IMR-90 (cell line): Measurements from ENCODE around the gene ELOB. TPM values are rescaled to one million over a fixed set of nuclear protein-coding genes. Genes with fewer than 3 reads are reported as not detected.

Experiments
- ATAC-seq: fragments of 200-7000 bp; cut with Tn5 transposase; 2 replicates; pipeline ENCODE4 v1.9.1; 2020; ENCODE audit warnings: low read depth, mild to moderate bottlenecking, moderate library complexity
- BruUV-seq: library from RNA; stranded (reverse); fragments of 400-500 nt; replicated peaks from 2 replicates; lab custom pipeline; 2021; lab: Mats Ljungman, UMichigan
- CTCF ChIA-PET: fragments of 300-600 bp; formaldehyde crosslinking; extraction: SDS; loops from one replicate; lab custom pipeline; 2021; ENCODE audit warnings: antibody characterized with exemption; lab: Yijun Ruan, JAX
- POLR2A ChIA-PET: fragments of 300-600 bp; sonication (Branson Sonifier 250); formaldehyde crosslinking; loops from one replicate; lab custom pipeline; 2022; ENCODE audit warnings: antibody characterized with exemption; ENCODE audit not compliant: unreplicated experiment; lab: Charles Lee
- DNase-seq: peaks from one replicate; pipeline ENCODE4 v3.0.0; 2013
- H2AFZ ChIP-seq: replicated peaks from 2 replicates; pipeline ENCODE3; 2013; ENCODE audit warnings: low read length, mild to moderate bottlenecking; ENCODE audit not compliant: poor library complexity
- H2AK5ac ChIP-seq: 2 replicates; pipeline ENCODE4 v1.6.1; 2013; ENCODE audit warnings: low read depth, low read length, inconsistent platforms
- H2AK9ac ChIP-seq: replicated peaks from 2 replicates; pipeline ENCODE3; 2013; ENCODE audit warnings: mild to moderate bottlenecking, low read depth, low read length, moderate library complexity; ENCODE audit not compliant: poor library complexity
- H2BK120ac ChIP-seq: 2 replicates; pipeline ENCODE4 v1.6.1; 2013; ENCODE audit warnings: low read depth, low read length, inconsistent platforms
- H2BK15ac ChIP-seq: 3 replicates; pipeline ENCODE4 v1.6.1; 2013; ENCODE audit warnings: low read depth, low read length, inconsistent platforms
- H2BK20ac ChIP-seq: 2 replicates; pipeline ENCODE4 v1.6.1; 2013; ENCODE audit warnings: low read depth, mild to moderate bottlenecking, inconsistent platforms, low read length, moderate library complexity
- H2BK5ac ChIP-seq: 2 replicates; pipeline ENCODE4 v1.6.1; 2013; ENCODE audit warnings: mild to moderate bottlenecking, low read depth, low read length, inconsistent platforms; ENCODE audit not compliant: poor library complexity, severe bottlenecking
- H3K14ac ChIP-seq: replicated peaks from 2 replicates; pipeline ENCODE4 v1.6.1; 2013; ENCODE audit warnings: low read depth, low read length, inconsistent platforms
- H3K18ac ChIP-seq: 2 replicates; pipeline ENCODE4 v1.6.1; 2013; ENCODE audit warnings: low read depth, low read length, control low read depth
- H3K23ac ChIP-seq: 2 replicates; pipeline ENCODE4 v1.6.1; 2013; ENCODE audit warnings: low read depth, low read length, inconsistent platforms
- H3K27ac ChIP-seq: 2 replicates; pipeline ENCODE4 v1.5.1; 2013; ENCODE audit warnings: mild to moderate bottlenecking, control low read depth, low read length; ENCODE audit not compliant: insufficient read depth
- H3K27me3 ChIP-seq: 2 replicates; pipeline ENCODE4 v1.6.1; 2013; ENCODE audit warnings: low read length; ENCODE audit not compliant: control insufficient read depth, insufficient read depth
- H3K36me3 ChIP-seq: 2 replicates; pipeline ENCODE4 v1.6.1; 2013; ENCODE audit warnings: low read length, mixed read lengths; ENCODE audit not compliant: control insufficient read depth, insufficient read depth
- H3K4ac ChIP-seq: 2 replicates; pipeline ENCODE4 v1.6.1; 2013; ENCODE audit warnings: low read depth, low read length, inconsistent platforms
- H3K4me1 ChIP-seq: 2 replicates; pipeline ENCODE4 v1.6.1; 2013; ENCODE audit warnings: low read length, mixed read lengths; ENCODE audit not compliant: control insufficient read depth, insufficient read depth
- H3K4me2 ChIP-seq: 2 replicates; pipeline ENCODE4 v1.6.1; 2013; ENCODE audit warnings: low read depth, mild to moderate bottlenecking, control low read depth, low read length, moderate library complexity
- H3K4me3 ChIP-seq: 2 replicates; pipeline ENCODE4 v1.5.1; 2013; ENCODE audit warnings: low read depth, mild to moderate bottlenecking, control low read depth, low read length, moderate library complexity; ENCODE audit not compliant: insufficient read depth
- H3K56ac ChIP-seq: 2 replicates; pipeline ENCODE4 v1.6.1; 2013; ENCODE audit warnings: low read length, inconsistent platforms; ENCODE audit not compliant: insufficient read depth; ENCODE audit errors: extremely low read depth
- H3K79me1 ChIP-seq, 2 experiments: 2 replicates each; pipeline ENCODE4 v1.6.1; 2013; ENCODE audit warnings: low read length in 2 of 2, inconsistent platforms in 1 of 2, low read depth in 1 of 2
- H3K9ac ChIP-seq: 2 replicates; pipeline ENCODE4 v1.6.1; 2013; ENCODE audit warnings: low read depth, low read length, control low read depth
- H3K9me1 ChIP-seq: 2 replicates; pipeline ENCODE4 v1.6.1; 2013; ENCODE audit warnings: low read length, inconsistent platforms; ENCODE audit not compliant: insufficient read depth
- H3K9me3 ChIP-seq: 2 replicates; pipeline ENCODE4 v1.6.1; 2013; ENCODE audit warnings: low read length; ENCODE audit not compliant: control insufficient read depth, insufficient read depth
- H4K20me1 ChIP-seq: 2 replicates; pipeline ENCODE4 v1.6.1; 2013; ENCODE audit warnings: low read length, inconsistent platforms; ENCODE audit not compliant: insufficient read depth
- H4K5ac ChIP-seq: 2 replicates; pipeline ENCODE4 v1.6.1; 2013; ENCODE audit warnings: mild to moderate bottlenecking, low read depth, low read length, control low read depth
- H4K8ac ChIP-seq, 2 experiments: 2 replicates each; pipeline ENCODE4 v1.6.1; 2013; ENCODE audit warnings: low read depth in 2 of 2, low read length in 2 of 2, control low read depth in 1 of 2, inconsistent platforms in 1 of 2
- H4K91ac ChIP-seq: 2 replicates; pipeline ENCODE4 v1.6.1; 2013; ENCODE audit warnings: low read depth, low read length, inconsistent platforms; ENCODE audit not compliant: insufficient read depth
- BHLHE40 ChIP-seq: fragments of 150-350 bp; IDR thresholded peaks from 2 replicates; pipeline ENCODE4 v1.6.1; 2016; ENCODE audit warnings: mild to moderate bottlenecking, low read depth, low read length
- CEBPB ChIP-seq: IDR thresholded peaks from 2 replicates; pipeline ENCODE4 v1.6.1; 2012; ENCODE audit warnings: low read depth, low read length, improper control_type of control experiment
- CHD1 ChIP-seq: IDR thresholded peaks from 2 replicates; pipeline ENCODE4 v1.6.1; 2012; ENCODE audit warnings: low read depth, low read length, improper control_type of control experiment
- CTCF ChIP-seq: conservative IDR thresholded peaks from 2 replicates; pipeline ENCODE4 v1.5.1; 2012; ENCODE audit warnings: mild to moderate bottlenecking, low read depth, low read length, improper control_type of control experiment
- ELK1 ChIP-seq: fragments of 150-350 bp; IDR thresholded peaks from 2 replicates; pipeline ENCODE4 v1.6.1; 2016; ENCODE audit warnings: low read depth, mild to moderate bottlenecking, low read length, moderate library complexity, borderline replicate concordance
- FOS ChIP-seq: fragments of 150-350 bp; IDR thresholded peaks from 2 replicates; pipeline ENCODE4 v1.6.1; 2016; ENCODE audit warnings: low read depth, low read length
- MAFK ChIP-seq: IDR thresholded peaks from 2 replicates; pipeline ENCODE4 v1.6.1; 2012; ENCODE audit warnings: low read depth, low read length, improper control_type of control experiment
- MAZ ChIP-seq: IDR thresholded peaks from 2 replicates; pipeline ENCODE4 v1.6.1; 2012; ENCODE audit warnings: low read depth, mild to moderate bottlenecking, low read length, improper control_type of control experiment, moderate library complexity, borderline replicate concordance
- MXI1 ChIP-seq: IDR thresholded peaks from 2 replicates; pipeline ENCODE4 v1.6.1; 2012; ENCODE audit warnings: low read depth, mild to moderate bottlenecking, low read length, moderate library complexity, borderline replicate concordance
- NFE2L2 ChIP-seq: fragments of 150-350 bp; IDR thresholded peaks from 2 replicates; pipeline ENCODE4 v1.6.1; 2016; ENCODE audit warnings: low read depth, mild to moderate bottlenecking, low read length
- POLR2A ChIP-seq: IDR thresholded peaks from 2 replicates; pipeline ENCODE4 v1.6.1; 2012; ENCODE audit warnings: mild to moderate bottlenecking, low read depth, low read length
- RAD21 ChIP-seq: IDR thresholded peaks from 2 replicates; pipeline ENCODE4 v1.6.1; 2012; ENCODE audit warnings: low read length, improper control_type of control experiment
- RCOR1 ChIP-seq: IDR thresholded peaks from 2 replicates; pipeline ENCODE4 v1.6.1; 2012; ENCODE audit warnings: mild to moderate bottlenecking, low read length, improper control_type of control experiment; ENCODE audit not compliant: insufficient replicate concordance
- RFX5 ChIP-seq: IDR thresholded peaks from 2 replicates; pipeline ENCODE4 v1.8.0; 2012; ENCODE audit warnings: low read depth, mild to moderate bottlenecking, low read length, moderate library complexity
- SMC3 ChIP-seq: fragments of 150-350 bp; IDR thresholded peaks from 2 replicates; pipeline ENCODE4 v1.6.1; 2016; ENCODE audit warnings: low read depth, mild to moderate bottlenecking, antibody characterized with exemption, low read length, moderate library complexity
- USF2 ChIP-seq: fragments of 150-350 bp; IDR thresholded peaks from 2 replicates; pipeline ENCODE4 v1.6.1; 2017; ENCODE audit warnings: mild to moderate bottlenecking, antibody characterized with exemption, low read length, low read depth
- WGBS, 2 experiments: methylation state at CpG; one replicate each; pipeline versions ENCODE4 v1.1.5 to v1.1.7; 2013; ENCODE audit warnings: missing lambda C conversion rate in 2 of 2; ENCODE audit not compliant: insufficient read length in 1 of 2; ENCODE audit errors: extremely low coverage in 2 of 2; 5-methylcytosine and 5-hydroxymethylcytosine counted together
- dilution Hi-C: fragments of 300-500 bp; cut with HindIII; formaldehyde crosslinking; loops from one replicate; pipeline ENCODE4 v1.14.3; 2018; ENCODE audit warnings: low sequenced_read_pairs; ENCODE audit not compliant: unreplicated experiment
- in situ Hi-C: fragments of 300-500 bp; cut with MboI; formaldehyde crosslinking; loops from 3 replicates; pipeline ENCODE4 v1.14.3; 2019; ENCODE audit warnings: low sequenced_read_pairs, inconsistent platforms, mixed read lengths
- intact Hi-C: fragments of 100-400 bp; cut with micrococcal nuclease; formaldehyde crosslinking; loops from 2 replicates; pipeline ENCODE4 v1.10.0; 2022
- polyA plus RNA-seq, 3 experiments: library from polyadenylated mRNA; depleted of rRNA; stranded (reverse); fragments of >200 nt; gene quantifications; 2 replicates each; pipeline ENCODE4 v1.2.3, GENCODE V29; 2012; ENCODE audit warnings: low replicate concordance in 1 of 3
- total RNA-seq: library from RNA; depleted of rRNA; stranded (reverse); fragments of >200 nt; gene quantifications from 2 replicates; pipeline ENCODE4 v1.2.3, GENCODE V29; 2012

ELOB gene
- total and polyA plus RNA-seq, 2 of the 4 experiments (the other 2 are of a cell fraction) = 442 to 5,859 TPM

- DNase-seq = no peak
- ChIA-PET POLR2A (no interaction called here), CTCF (no interaction called here)
- no peaks in the 10 kb centered on the region for H3K9me3 ChIP-seq
- no peak within 1 kb of the TSS for H2BK15ac ChIP-seq
- H2BK20ac ChIP-seq = no peak within 1 kb of the TSS
- no peak within 1 kb of the TSS for H2AFZ ChIP-seq
- no peaks in the 10 kb centered on the region for H4K20me1 ChIP-seq
- H3K79me1 ChIP-seq = no peaks in the 10 kb centered on the region
- no peak within 1 kb of the TSS for H3K4me2 ChIP-seq
- H4K91ac ChIP-seq = no peak within 1 kb of the TSS
- no peak within 1 kb of the TSS for H2AK5ac ChIP-seq
- H2AK9ac ChIP-seq = no peak within 1 kb of the TSS
- no peaks in the 10 kb centered on the region for H3K36me3 ChIP-seq
- H3K18ac ChIP-seq = no peak within 1 kb of the TSS
- H3K23ac ChIP-seq = no peak within 1 kb of the TSS
- no peak within 1 kb of the TSS for H3K27ac ChIP-seq
- intact Hi-C loops (no loop called here), in situ Hi-C loops (no loop called here), dilution Hi-C loops (no loop called here)
- H3K27me3 ChIP-seq = peaks cover 71% of the 10 kb centered on the region
- no peak for ATAC-seq
- no peak within 1 kb of the TSS for H4K5ac ChIP-seq
- no peak within 1 kb of the TSS for H3K4ac ChIP-seq
- 40 to 86% methylated on average over 1 to 7 of the region's 10 CpGs for WGBS, 2 experiments
- H2BK5ac ChIP-seq = no peak within 1 kb of the TSS
- H2BK120ac ChIP-seq = no peak within 1 kb of the TSS
- H3K4me1 ChIP-seq = no peaks in the 10 kb centered on the region
- H3K9ac ChIP-seq = no peak within 1 kb of the TSS
- no peak within 1 kb of the TSS for H3K56ac ChIP-seq
- H3K9me1 ChIP-seq = no peaks in the 10 kb centered on the region
- TF ChIP-seq USF2 (no peak), CEBPB (no peak), RAD21 (no peak), SMC3 (no peak), MAFK (no peak), RFX5 (no peak), CHD1 (no peak), BHLHE40 (no peak), ELK1 (no peak), CTCF (no peak), MAZ (no peak), FOS (no peak), RCOR1 (no peak), NFE2L2 (no peak), POLR2A (no peak), MXI1 (no peak)
- no TSS peak for BruUV-seq
- no peak within 1 kb of the TSS for H3K14ac ChIP-seq
- no peak within 1 kb of the TSS for H3K4me3 ChIP-seq
- no peak within 1 kb of the TSS for H4K8ac ChIP-seq
Observed at GRCh38 chr16:2787406-2787805, 10.3 kb upstream of the ELOB start, which contains the start of gene PRSS33. TSS of gene PRSS33 (minus strand) at chr16:2787560. CDS start at chr16:2786547, 1,013 bp downstream.
